OCI-LY3 (cell line): ENCODE measurements around the gene PCSK5.

Experiments used
- H2AFZ ChIP-seq: fragments of 200-600, 300-600 bp; shearing (Covaris generic); 2 replicates; pipeline ENCODE4 v1.6.0; 2014; ENCODE audit warnings: antibody characterized with exemption, low read depth, low read length
- H3K27ac ChIP-seq: fragments of 200-600, 300-600 bp; sonication (generic); 2 replicates; pipeline ENCODE4 v1.5.1; 2014; ENCODE audit warnings: mild to moderate bottlenecking, low read length, moderate library complexity, mixed read lengths
- H3K27me3 ChIP-seq: fragments of 200-600, 300-600 bp; sonication (generic); 2 replicates; pipeline ENCODE4 v1.6.1; 2014; ENCODE audit warnings: low read depth, low read length, mixed read lengths
- H3K36me3 ChIP-seq: fragments of 200-600, 300-600 bp; sonication (generic); replicated peaks from 2 replicates; pipeline ENCODE3; 2014; ENCODE audit warnings: low read depth, low read length, mixed read lengths
- H3K4me1 ChIP-seq: fragments of 300-600, 200-600 bp; sonication (generic); 2 replicates; pipeline ENCODE4 v1.6.1; 2014; ENCODE audit warnings: low read length, mixed read lengths
- H3K4me2 ChIP-seq: fragments of 200-600, 300-600 bp; sonication (generic); 2 replicates; pipeline ENCODE4 v1.6.1; 2014; ENCODE audit warnings: low read length, mixed read lengths
- H3K4me3 ChIP-seq: fragments of 300-600, 200-600 bp; sonication (generic); 2 replicates; pipeline ENCODE4 v1.5.1; 2014; ENCODE audit warnings: antibody characterized with exemption, mild to moderate bottlenecking, low read length, moderate library complexity
- H3K79me2 ChIP-seq: fragments of 300-600, 200-600 bp; shearing (Covaris generic); 2 replicates; pipeline ENCODE4 v1.6.1; 2014; ENCODE audit warnings: mild to moderate bottlenecking, low read length, mixed read lengths
- H3K9ac ChIP-seq: fragments of 300-600, 200-600 bp; shearing (Covaris generic); 2 replicates; pipeline ENCODE4 v1.6.0; 2014; ENCODE audit warnings: mild to moderate bottlenecking, low read length, moderate library complexity
- H3K9me3 ChIP-seq: fragments of 200-600, 300-600 bp; shearing (Covaris generic); 2 replicates; pipeline ENCODE4 v1.6.1; 2014; ENCODE audit warnings: low read length, mixed read lengths; ENCODE audit not compliant: insufficient read depth
- H4K20me1 ChIP-seq: fragments of 200-600, 300-600 bp; sonication (generic); 2 replicates; pipeline ENCODE4 v1.6.1; 2016; ENCODE audit warnings: low read length, mixed read lengths; ENCODE audit not compliant: insufficient read depth
- EZH2phosphoT487 ChIP-seq: fragments of 200-600 bp; shearing (Covaris generic); IDR thresholded peaks from 2 replicates; pipeline ENCODE4 v1.6.1; 2018; ENCODE audit warnings: antibody characterized with exemption, mixed run types, low read depth
- TF ChIP-seq, protein P1 (sequence below): fragments of 200-600, 300-600 bp; sonication (generic); IDR thresholded peaks from 2 replicates; pipeline ENCODE4 v1.5.1; 2014; ENCODE audit warnings: antibody characterized with exemption, low read length, low read depth

The PCSK5 gene

DNA sequence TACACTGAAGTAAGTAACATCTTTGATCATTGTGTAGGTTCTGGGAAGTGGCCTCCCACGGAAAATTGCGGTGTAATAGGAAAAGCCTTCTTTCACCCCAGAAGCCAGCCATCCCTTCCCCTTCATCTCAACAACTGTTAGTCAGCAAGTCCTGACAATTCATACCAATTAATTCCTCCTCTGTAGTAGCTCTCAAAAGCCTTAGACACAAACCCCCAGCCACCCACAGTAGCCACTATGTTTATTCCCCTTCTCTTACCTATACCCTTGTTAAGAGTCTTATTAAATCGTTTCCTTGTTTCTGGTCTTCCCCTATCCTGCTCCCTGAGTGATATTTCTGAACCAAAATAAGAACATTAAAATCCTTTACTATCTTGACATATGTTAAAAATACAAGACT is 143.6 kb downstream of the PCSK5 start:
- H3K9me3 ChIP-seq, result no peaks in the 10 kb centered on the region
- H3K4me3 ChIP-seq, result no peak overlapping the region
- H2AFZ ChIP-seq, result no peak overlapping the region
- H3K27ac ChIP-seq, result no peak overlapping the region
- H3K4me1 ChIP-seq, result no peaks in the 10 kb centered on the region
- no peaks in the 10 kb centered on the region for H3K36me3 ChIP-seq
- no peak overlapping the region for H3K9ac ChIP-seq
- H3K79me2 ChIP-seq, result no peaks in the 10 kb centered on the region
- no peak overlapping the region for H3K4me2 ChIP-seq
- TF ChIP-seq, protein P1, sequence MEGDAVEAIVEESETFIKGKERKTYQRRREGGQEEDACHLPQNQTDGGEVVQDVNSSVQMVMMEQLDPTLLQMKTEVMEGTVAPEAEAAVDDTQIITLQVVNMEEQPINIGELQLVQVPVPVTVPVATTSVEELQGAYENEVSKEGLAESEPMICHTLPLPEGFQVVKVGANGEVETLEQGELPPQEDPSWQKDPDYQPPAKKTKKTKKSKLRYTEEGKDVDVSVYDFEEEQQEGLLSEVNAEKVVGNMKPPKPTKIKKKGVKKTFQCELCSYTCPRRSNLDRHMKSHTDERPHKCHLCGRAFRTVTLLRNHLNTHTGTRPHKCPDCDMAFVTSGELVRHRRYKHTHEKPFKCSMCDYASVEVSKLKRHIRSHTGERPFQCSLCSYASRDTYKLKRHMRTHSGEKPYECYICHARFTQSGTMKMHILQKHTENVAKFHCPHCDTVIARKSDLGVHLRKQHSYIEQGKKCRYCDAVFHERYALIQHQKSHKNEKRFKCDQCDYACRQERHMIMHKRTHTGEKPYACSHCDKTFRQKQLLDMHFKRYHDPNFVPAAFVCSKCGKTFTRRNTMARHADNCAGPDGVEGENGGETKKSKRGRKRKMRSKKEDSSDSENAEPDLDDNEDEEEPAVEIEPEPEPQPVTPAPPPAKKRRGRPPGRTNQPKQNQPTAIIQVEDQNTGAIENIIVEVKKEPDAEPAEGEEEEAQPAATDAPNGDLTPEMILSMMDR, result no peak
- no peak for TF ChIP-seq EZH2phosphoT487
- 0 out of 2 replicates have a peak, but pooled peaks cover 7% of the 10 kb centered on the region for H3K27me3 ChIP-seq
- H4K20me1 ChIP-seq, result no peaks in the 10 kb centered on the region

DNA sequence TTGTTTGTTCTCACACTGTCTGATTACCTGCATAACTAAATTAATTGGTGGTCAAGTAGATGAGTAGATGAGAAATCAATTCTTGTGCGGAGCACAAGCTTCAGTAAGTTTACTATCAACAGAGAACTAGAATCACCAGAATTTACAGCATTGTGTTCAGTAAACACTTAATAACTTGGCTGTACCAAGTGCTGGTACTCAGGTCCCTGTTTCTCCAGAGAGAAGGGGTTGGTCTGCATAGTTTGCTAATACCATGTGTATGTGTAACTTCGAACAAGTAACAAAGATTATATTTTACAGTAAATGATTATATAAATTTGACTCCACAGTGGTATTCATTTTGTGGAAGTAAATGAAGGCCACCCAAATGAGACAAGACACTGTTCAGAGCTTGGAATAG is 146.3 kb downstream of the PCSK5 start:
- H3K27me3 ChIP-seq, result 0 out of 2 replicates have a peak, but pooled peaks cover 7% of the 10 kb centered on the region

DNA sequence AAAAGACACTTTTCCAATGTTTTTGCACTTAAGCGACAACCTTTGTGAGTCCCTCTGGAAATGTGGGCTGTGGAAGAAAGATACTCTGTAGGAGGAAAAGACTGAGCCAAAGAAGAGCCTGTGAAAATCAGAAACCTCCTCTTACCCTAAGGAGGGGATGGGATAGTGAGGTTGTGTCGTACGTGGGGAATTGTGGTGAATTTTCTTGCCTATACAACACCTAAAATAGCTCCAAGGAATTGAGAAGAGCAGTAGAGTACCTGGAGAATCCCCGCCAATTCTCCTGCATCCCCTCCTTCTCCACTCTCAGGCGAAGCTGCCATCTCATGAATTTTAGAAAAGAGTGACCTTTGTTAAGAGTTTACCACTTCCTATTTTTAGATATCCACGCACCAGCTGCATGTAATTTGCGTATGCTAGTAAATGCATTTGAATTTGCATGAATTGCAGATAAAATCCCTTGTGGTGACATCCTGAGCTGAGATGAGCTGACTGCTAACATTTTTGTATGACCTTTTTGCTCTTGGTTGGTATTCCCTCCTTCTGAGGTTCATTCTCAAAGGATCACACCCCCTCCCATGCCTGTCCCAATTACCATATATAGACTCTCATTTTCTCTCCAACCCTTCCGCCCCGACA is 147.2 kb downstream of the PCSK5 start:
- Histone ChIP-seq H3K4me3 (no peak overlapping the region), H3K4me2 (no peak overlapping the region), H3K4me1 (no peaks in the 10 kb centered on the region), H3K36me3 (no peaks in the 10 kb centered on the region), H3K9me3 (no peaks in the 10 kb centered on the region), H3K9ac (no peak overlapping the region), H2AFZ (no peak overlapping the region), H3K27ac (no peak overlapping the region), H3K79me2 (no peaks in the 10 kb centered on the region), H3K27me3 (0 out of 2 replicates have a peak, but pooled peaks cover 7% of the 10 kb centered on the region), H4K20me1 (no peaks in the 10 kb centered on the region)
- TF ChIP-seq, protein P1, result no peak
- TF ChIP-seq EZH2phosphoT487, result no peak

More for the DNA sequence above, 146.3 kb downstream of the PCSK5 start:
- H3K9me3 ChIP-seq, result no peaks in the 10 kb centered on the region
- H3K9ac ChIP-seq, result no peak overlapping the region
- no peak overlapping the region for H3K27ac ChIP-seq
- H3K4me3 ChIP-seq, result no peak overlapping the region
- no peak overlapping the region for H3K4me2 ChIP-seq
- H3K36me3 ChIP-seq, result no peaks in the 10 kb centered on the region
- no peak for TF ChIP-seq EZH2phosphoT487
- TF ChIP-seq, protein P1, result no peak
- no peak overlapping the region for H2AFZ ChIP-seq
- H4K20me1 ChIP-seq, result no peaks in the 10 kb centered on the region
- H3K4me1 ChIP-seq, result no peaks in the 10 kb centered on the region
- H3K79me2 ChIP-seq, result no peaks in the 10 kb centered on the region

DNA sequence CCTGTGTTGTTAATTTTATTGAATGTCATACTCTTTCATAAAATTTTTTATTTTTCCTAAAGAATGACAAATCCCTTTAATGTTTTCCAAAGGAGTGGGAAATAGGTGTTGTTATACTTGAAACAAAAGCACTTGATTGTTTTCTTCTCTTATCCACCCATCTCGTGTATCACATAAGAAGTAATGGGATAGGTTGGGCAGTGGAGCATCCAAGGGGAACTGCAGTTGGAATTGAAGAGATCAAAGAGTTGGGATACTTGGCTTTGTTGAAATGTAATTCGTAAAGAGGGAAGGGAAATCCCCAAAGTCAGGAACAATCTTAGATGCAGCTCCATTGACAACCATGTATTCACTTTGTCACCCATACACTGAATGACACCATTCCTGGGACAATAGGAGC is 148.0 kb downstream of the PCSK5 start:
- no peak for TF ChIP-seq EZH2phosphoT487
- TF ChIP-seq, protein P1, result no peak
- Histone ChIP-seq H3K36me3 (no peaks in the 10 kb centered on the region), H3K4me2 (no peak overlapping the region), H3K79me2 (no peaks in the 10 kb centered on the region), H4K20me1 (no peaks in the 10 kb centered on the region), H3K4me1 (no peaks in the 10 kb centered on the region), H2AFZ (no peak overlapping the region), H3K27ac (no peak overlapping the region), H3K9ac (no peak overlapping the region), H3K9me3 (no peaks in the 10 kb centered on the region), H3K27me3 (0 out of 2 replicates have a peak, but pooled peaks cover 7% of the 10 kb centered on the region), H3K4me3 (no peak overlapping the region)
